ENCODE data around the gene EVI5.

GRCh38 chr1:92730476-92730875 is 54.4 kb downstream of the EVI5 start:
- TF ChIP-seq, protein P1, sequence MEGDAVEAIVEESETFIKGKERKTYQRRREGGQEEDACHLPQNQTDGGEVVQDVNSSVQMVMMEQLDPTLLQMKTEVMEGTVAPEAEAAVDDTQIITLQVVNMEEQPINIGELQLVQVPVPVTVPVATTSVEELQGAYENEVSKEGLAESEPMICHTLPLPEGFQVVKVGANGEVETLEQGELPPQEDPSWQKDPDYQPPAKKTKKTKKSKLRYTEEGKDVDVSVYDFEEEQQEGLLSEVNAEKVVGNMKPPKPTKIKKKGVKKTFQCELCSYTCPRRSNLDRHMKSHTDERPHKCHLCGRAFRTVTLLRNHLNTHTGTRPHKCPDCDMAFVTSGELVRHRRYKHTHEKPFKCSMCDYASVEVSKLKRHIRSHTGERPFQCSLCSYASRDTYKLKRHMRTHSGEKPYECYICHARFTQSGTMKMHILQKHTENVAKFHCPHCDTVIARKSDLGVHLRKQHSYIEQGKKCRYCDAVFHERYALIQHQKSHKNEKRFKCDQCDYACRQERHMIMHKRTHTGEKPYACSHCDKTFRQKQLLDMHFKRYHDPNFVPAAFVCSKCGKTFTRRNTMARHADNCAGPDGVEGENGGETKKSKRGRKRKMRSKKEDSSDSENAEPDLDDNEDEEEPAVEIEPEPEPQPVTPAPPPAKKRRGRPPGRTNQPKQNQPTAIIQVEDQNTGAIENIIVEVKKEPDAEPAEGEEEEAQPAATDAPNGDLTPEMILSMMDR (IDR thresholded peaks at IDR 0.05; ENCODE audit: low read length), result no peak
- TF ChIP-seq EZH2 (IDR thresholded peaks at IDR 0.05; ENCODE audit: borderline replicate concordance, low read length), result no peak

All from OCI-LY1 (cell line).